H1 (cell line): ENCODE data around the gene MYH10. TPM values are rescaled to one million over a fixed set of nuclear protein-coding genes. Genes with fewer than 3 reads are reported as not detected.

ENCODE experiments used
- CTCF ChIA-PET: fragments of 300-600 bp; sonication (Branson Sonifier 250); formaldehyde crosslinking; loops from one replicate; lab custom pipeline; 2021; ENCODE audit not compliant: partially characterized antibody; lab: Charles Lee
- POLR2A ChIA-PET: fragments of 300-600 bp; sonication (Branson Sonifier 250); formaldehyde crosslinking; loops from one replicate; lab custom pipeline; 2021; ENCODE audit warnings: inconsistent platforms; ENCODE audit not compliant: partially characterized antibody; lab: Charles Lee
- DNase-seq, 2 experiments: peaks; one replicate each; pipeline versions ENCODE4 v3.0.0 to v3.0.0-alpha.2; 2010 to 2022; ENCODE audit warnings: low spot score in 2 of 2, low read depth in 1 of 2, mixed read lengths in 1 of 2
- FAIRE-seq: peaks from 2 replicates; lab custom pipeline; 2011; peaks lifted over from hg19 to GRCh38; lab: Jason Lieb, UNC
- H2AFZ ChIP-seq: 2 replicates; pipeline ENCODE4 v1.8.1; 2012; ENCODE audit warnings: low read length, inconsistent platforms
- H2AK5ac ChIP-seq: 2 replicates; pipeline ENCODE4 v1.6.1; 2013; ENCODE audit warnings: low read depth, low read length
- H2BK120ac ChIP-seq: replicated peaks from 2 replicates; pipeline ENCODE3; 2013; ENCODE audit warnings: low read depth, low read length, inconsistent platforms
- H2BK12ac ChIP-seq: 2 replicates; pipeline ENCODE4 v1.6.1; 2013; ENCODE audit warnings: low read depth, low read length
- H2BK15ac ChIP-seq: 2 replicates; pipeline ENCODE4 v1.6.1; 2013; ENCODE audit warnings: low read length
- H2BK20ac ChIP-seq: 2 replicates; pipeline ENCODE4 v1.6.1; 2013; ENCODE audit warnings: low read length
- H2BK5ac ChIP-seq: 2 replicates; pipeline ENCODE4 v1.6.1; 2013; ENCODE audit warnings: low read depth, low read length
- H3K14ac ChIP-seq: 2 replicates; pipeline ENCODE4 v1.6.1; 2013; ENCODE audit warnings: inconsistent platforms; ENCODE audit not compliant: insufficient read length
- H3K18ac ChIP-seq: 2 replicates; pipeline ENCODE4 v1.6.1; 2013; ENCODE audit warnings: low read length; ENCODE audit errors: extremely low read depth
- H3K23ac ChIP-seq: 2 replicates; pipeline ENCODE4 v1.6.1; 2013; ENCODE audit warnings: inconsistent platforms; ENCODE audit not compliant: insufficient read length
- H3K23me2 ChIP-seq: 2 replicates; pipeline ENCODE4 v1.6.1; 2013; ENCODE audit warnings: low read depth, low read length
- H3K27ac ChIP-seq: 2 replicates; pipeline ENCODE4 v1.6.1; 2011; ENCODE audit warnings: low read depth, low read length, inconsistent platforms
- H3K27me3 ChIP-seq, 4 experiments: replicated peaks in 1 of 4; 1 replicate in 1 of 4; 2 replicates in 3 of 4; pipeline versions ENCODE4 v1.6.1 to v1.8.1; 2011 to 2013; ENCODE audit warnings: low read length in 3 of 4, mild to moderate bottlenecking in 3 of 4, inconsistent platforms in 2 of 4, mixed read lengths in 2 of 4, moderate library complexity in 1 of 4; ENCODE audit not compliant: control insufficient read depth in 3 of 4, insufficient read depth in 3 of 4; ENCODE audit errors: extremely low read depth in 1 of 4
- H3K36me3 ChIP-seq, 4 experiments: 2 replicates each; pipeline versions ENCODE4 v1.6.1 to v1.8.1; 2011 to 2013; ENCODE audit warnings: mild to moderate bottlenecking in 4 of 4, low read length in 3 of 4, moderate library complexity in 2 of 4, control low read depth in 1 of 4, inconsistent platforms in 1 of 4; ENCODE audit not compliant: insufficient read depth in 4 of 4, control insufficient read depth in 2 of 4
- H3K4ac ChIP-seq: replicated peaks from 2 replicates; pipeline ENCODE3; 2013; ENCODE audit warnings: low read length, low read depth, mixed read lengths, inconsistent platforms; ENCODE audit not compliant: insufficient read length
- H3K4me1 ChIP-seq, 4 experiments: replicated peaks in 1 of 4; 1 replicate in 1 of 4; 2 replicates in 3 of 4; pipeline versions ENCODE4 v1.6.1 to v1.8.1; 2011 to 2013; ENCODE audit warnings: low read length in 3 of 4, inconsistent platforms in 2 of 4, mixed read lengths in 1 of 4; ENCODE audit not compliant: insufficient read depth in 4 of 4, control insufficient read depth in 3 of 4
- H3K4me2 ChIP-seq, 2 experiments: 2 replicates each; pipeline versions ENCODE4 v1.6.1 to v1.8.1; 2011 to 2013; ENCODE audit warnings: low read depth in 2 of 2, low read length in 2 of 2, control low read depth in 1 of 2, inconsistent platforms in 1 of 2, mild to moderate bottlenecking in 1 of 2; ENCODE audit not compliant: insufficient read depth in 1 of 2
- H3K4me3 ChIP-seq, 4 experiments: fragments of 200-600, 300-600 bp in 1 of 4; sonication (generic), shearing (Covaris generic), sonication (Bioruptor Twin) in 1 of 4; 2 replicates each; pipeline versions ENCODE4 v1.5.1 to v1.8.1; 2011 to 2016; ENCODE audit warnings: low read length in 4 of 4, low read depth in 3 of 4, control low read depth in 2 of 4, inconsistent platforms in 2 of 4, mild to moderate bottlenecking in 2 of 4, mixed read lengths in 1 of 4, moderate library complexity in 1 of 4; ENCODE audit not compliant: insufficient read depth in 2 of 4; ENCODE audit errors: extremely low read depth in 1 of 4
- H3K56ac ChIP-seq: replicated peaks from 2 replicates; pipeline ENCODE3; 2013; ENCODE audit warnings: low read depth, mild to moderate bottlenecking, mixed read lengths, low read length, inconsistent platforms; ENCODE audit not compliant: insufficient read length
- H3K79me1 ChIP-seq: 2 replicates; pipeline ENCODE4 v1.6.1; 2013; ENCODE audit warnings: low read depth, low read length, control low read depth
- H3K79me2 ChIP-seq, 2 experiments: 2 replicates each; pipeline versions ENCODE4 v1.6.1 to v1.8.1; 2012 to 2013; ENCODE audit warnings: low read length in 2 of 2, mild to moderate bottlenecking in 2 of 2, inconsistent platforms in 1 of 2; ENCODE audit not compliant: insufficient read depth in 2 of 2, control insufficient read depth in 1 of 2
- H3K9ac ChIP-seq, 4 experiments: replicated peaks in 1 of 4; 1 replicate in 1 of 4; 2 replicates in 3 of 4; pipeline versions ENCODE4 v1.6.1 to v1.8.1; 2011 to 2013; ENCODE audit warnings: low read depth in 3 of 4, low read length in 3 of 4, control low read depth in 2 of 4, mild to moderate bottlenecking in 2 of 4, moderate library complexity in 2 of 4, inconsistent platforms in 1 of 4; ENCODE audit errors: extremely low read depth in 1 of 4
- H3K9me3 ChIP-seq, 2 experiments: 2 replicates each; pipeline versions ENCODE4 v1.6.1 to v1.8.1; 2012 to 2013; ENCODE audit warnings: mild to moderate bottlenecking in 2 of 2, moderate library complexity in 2 of 2, control low read depth in 1 of 2, inconsistent platforms in 1 of 2, low read depth in 1 of 2, low read length in 1 of 2, mixed read lengths in 1 of 2; ENCODE audit not compliant: insufficient read depth in 2 of 2
- H4K20me1 ChIP-seq, 2 experiments: replicated peaks in 1 of 2; 2 replicates each; pipeline versions ENCODE3 to v1.8.1; 2011 to 2013; ENCODE audit warnings: inconsistent platforms in 2 of 2, low read length in 2 of 2, mild to moderate bottlenecking in 1 of 2; ENCODE audit not compliant: insufficient read depth in 2 of 2, control insufficient read depth in 1 of 2
- H4K5ac ChIP-seq: 2 replicates; pipeline ENCODE4 v1.6.1; 2013; ENCODE audit warnings: low read length, low read depth, mixed read lengths, inconsistent platforms; ENCODE audit not compliant: insufficient read length
- H4K8ac ChIP-seq: 2 replicates; pipeline ENCODE4 v1.8.0; 2013; ENCODE audit warnings: mild to moderate bottlenecking, moderate library complexity, low read length, inconsistent platforms; ENCODE audit not compliant: insufficient read depth; ENCODE audit errors: extremely low read depth
- H4K91ac ChIP-seq: replicated peaks from 2 replicates; pipeline ENCODE3; 2013; ENCODE audit warnings: low read length, mixed read lengths, inconsistent platforms; ENCODE audit not compliant: insufficient read length
- CHD2 ChIP-seq: IDR thresholded peaks from 2 replicates; pipeline ENCODE4 v1.6.1; 2012; ENCODE audit warnings: low read length, improper control_type of control experiment
- KDM5A ChIP-seq: fragments of 200-600 bp; IDR thresholded peaks from 2 replicates; pipeline ENCODE4 v1.7.1; 2012; ENCODE audit warnings: mild to moderate bottlenecking, low read length, inconsistent platforms, mixed read lengths
- WGBS, 2 experiments: shearing (Covaris generic) in 1 of 2; methylation state at CpG; one replicate each; pipeline versions ENCODE4 v1.1.6 to v1.1.7; 2013 to 2015; ENCODE audit warnings: low lambda C conversion rate in 2 of 2, mixed read lengths in 2 of 2, inconsistent platforms in 1 of 2, low coverage in 1 of 2, missing lambda C conversion rate in 1 of 2; ENCODE audit not compliant: insufficient replicate concordance in 2 of 2, insufficient coverage in 1 of 2, insufficient read length in 1 of 2; ENCODE audit errors: extremely low coverage in 1 of 2, missing lambda C conversion rate in 1 of 2; 5-methylcytosine and 5-hydroxymethylcytosine counted together
- polyA plus RNA-seq, 7 experiments: library from polyadenylated mRNA; depleted of rRNA in 3 of 7; stranded (reverse) in 5 of 7; unstranded in 2 of 7; fragments of >200 nt in 5 of 7; fragments of 200-250 nt in 2 of 7; gene quantifications; 1 replicate in 5 of 7; 2 replicates in 1 of 7; 4 replicates in 1 of 7; pipeline versions ENCODE4 v1.2.1 to v1.2.3, GENCODE V29; 2011 to 2013; ENCODE audit warnings: missing spikeins in 2 of 7, mixed read lengths in 2 of 7
- total RNA-seq: library from RNA; stranded (reverse); fragmentation: NEBNext Ultra II Directional; extraction: Animal tissue kit (Norgen Biotek cat#: 25700); gene quantifications from 2 replicates; pipeline ENCODE4 v1.2.1, GENCODE V29; 2021
- TF ChIP-seq, protein P1 (sequence below): IDR thresholded peaks from 2 replicates; pipeline ENCODE4 v1.6.1; 2012; ENCODE audit warnings: inconsistent platforms

MYH10 gene
- total and polyA plus RNA-seq, 2 of the 8 experiments (the other 6 are each of a cell fraction or from before 2014, with no cell fraction given): 64.1 to 289 TPM

DNA sequence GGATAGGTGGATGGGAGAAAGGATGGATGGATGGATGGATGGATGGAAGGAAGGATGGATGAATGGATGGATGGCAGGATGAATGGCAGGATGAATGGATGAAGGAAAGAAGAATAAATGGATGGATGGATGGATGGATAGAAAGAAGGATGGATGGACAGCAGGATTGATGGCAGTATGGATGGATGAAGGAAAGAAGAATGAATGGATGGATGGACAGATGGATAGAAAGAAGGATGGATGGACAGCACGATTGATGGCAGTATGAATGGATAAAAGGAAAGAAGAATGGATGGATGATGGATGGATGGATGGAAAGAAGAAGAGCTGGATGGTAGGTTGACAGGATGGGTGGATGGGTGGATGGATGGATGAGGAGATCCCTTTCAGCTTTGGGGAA, 9.2 kb upstream of the MYH10 start:
- TF ChIP-seq CHD2: no peak
- TF ChIP-seq, protein P1, sequence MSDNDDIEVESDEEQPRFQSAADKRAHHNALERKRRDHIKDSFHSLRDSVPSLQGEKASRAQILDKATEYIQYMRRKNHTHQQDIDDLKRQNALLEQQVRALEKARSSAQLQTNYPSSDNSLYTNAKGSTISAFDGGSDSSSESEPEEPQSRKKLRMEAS: no peak
- no peak for TF ChIP-seq KDM5A
- Histone ChIP-seq H2AFZ (no peak overlapping the region), H3K4me3 (no peak overlapping the region), H3K9me3 (no peaks in the 10 kb centered on the region), H3K56ac (no peak overlapping the region), H4K91ac (no peak overlapping the region), H3K4ac (no peak overlapping the region), H4K5ac (no peak overlapping the region), H2AK5ac (no peak overlapping the region), H3K23me2 (peaks cover 6% of the 10 kb centered on the region; the same call in 1 of the 2 replicates), H2BK15ac (no peak overlapping the region), H3K79me1 (no peaks in the 10 kb centered on the region), H3K36me3 (no peaks in the 10 kb centered on the region), H3K18ac (no peak overlapping the region), H3K79me2 (no peaks in the 10 kb centered on the region), H2BK120ac (no peak overlapping the region), H3K14ac (no peak overlapping the region), H3K4me1 (no peaks in the 10 kb centered on the region), H2BK20ac (no peak overlapping the region), H4K8ac (no peak overlapping the region), H3K4me2 (no peak overlapping the region), H2BK5ac (no peak overlapping the region), H3K27me3 (no peaks in the 10 kb centered on the region; a peak in 1 of 7 replicates), H3K23ac (no peak overlapping the region), H2BK12ac (no peak overlapping the region), H3K9ac (no peak overlapping the region), H3K27ac (no peak overlapping the region), H4K20me1 (peaks cover 0 to 2% of the 10 kb centered on the region in 2 experiments)
- ChIA-PET POLR2A (interaction anchor here (1.5 to 2.2 kb wide), 2 partner anchors 9 to 11 kb away, joined by 3 to 8 read pairs; partner anchors contain the start of gene MYH10), CTCF (interaction anchor here (0.8 to 1.2 kb wide), 2 partner anchors 15 to 146 kb away, joined by 3 to 4 read pairs; no protein-coding TSS in a partner anchor)
- no peak for DNase-seq
- FAIRE-seq: no peak
- WGBS, 2 experiments: 87 to 100% methylated on average over 1 of the region's 1 CpG
